Measurements from ENCODE around the gene CRLF1.

- TF ChIP-seq CTCF (IDR thresholded peaks at IDR 0.05) = no peak
- TF ChIP-seq ZFX (IDR thresholded peaks at IDR 0.05; ENCODE audit: borderline replicate concordance) = no peak
Measured at GRCh38 chr19:18566953-18567352, 39.6 kb downstream of the CRLF1 start.

Data from 22Rv1 (cell line).